K562 (cell line): Measurements from ENCODE around the gene DCAF10. TPM values are rescaled to one million over a fixed set of nuclear protein-coding genes. Genes with fewer than 3 reads are reported as not detected.
A peak's percentile ranks its signal among the peaks of the same experiment; 100 is the strongest.

Experiments
- FOXP1 ChIP-seq: sonication (generic); formaldehyde crosslinking; IDR thresholded peaks from 2 replicates; pipeline ENCODE4 v1.8.0; 2022; ENCODE audit warnings: mild to moderate bottlenecking, missing genetic modification reagents
- HNRNPLL ChIP-seq: fragments of 200-400 bp; formaldehyde crosslinking; IDR thresholded peaks from 2 replicates; pipeline ENCODE4 v1.6.1; 2017; ENCODE audit warnings: low read length, low read depth, mild to moderate bottlenecking; ENCODE audit not compliant: poor library complexity, severe bottlenecking
- MTF1 ChIP-seq: fragments of 250-450 bp; sonication (Bioruptor Pico); IDR thresholded peaks from 2 replicates; pipeline ENCODE4 v1.9.0; 2021; ENCODE audit warnings: moderate library complexity, mild to moderate bottlenecking, inconsistent platforms, borderline replicate concordance
- RHOXF2B ChIP-seq: fragments of 250-450 bp; sonication (Bioruptor Pico); conservative IDR thresholded peaks from 2 replicates; pipeline ENCODE4 v1.5.1; 2021
- TAF9B ChIP-seq: fragments of 450-650 bp; IDR thresholded peaks from 2 replicates; pipeline ENCODE4 v1.6.1; 2018; ENCODE audit warnings: mild to moderate bottlenecking; ENCODE audit not compliant: partially characterized antibody
- TGIF2 ChIP-seq: sonication (generic); formaldehyde crosslinking; IDR thresholded peaks from 2 replicates; pipeline ENCODE4 v1.8.1; 2022; ENCODE audit warnings: mild to moderate bottlenecking, missing genetic modification reagents, moderate library complexity
- ZBTB40 ChIP-seq, 2 experiments: fragments of 450-650 bp in 1 of 2; sonication (generic) in 1 of 2; formaldehyde crosslinking in 1 of 2; IDR thresholded peaks; 2 replicates each; pipeline versions ENCODE4 v1.7.1 to v1.9.0; 2016 to 2022; ENCODE audit warnings: inconsistent platforms in 1 of 2, mild to moderate bottlenecking in 1 of 2, missing genetic modification reagents in 1 of 2
- ZFP91 ChIP-seq: sonication (generic); formaldehyde crosslinking; IDR thresholded peaks from 2 replicates; pipeline ENCODE4 v1.8.0; 2022; ENCODE audit warnings: mild to moderate bottlenecking, missing genetic modification reagents
- polyA plus RNA-seq, 8 experiments: library from polyadenylated mRNA; depleted of rRNA in 4 of 8; stranded (reverse) in 5 of 8; unstranded in 3 of 8; fragments of >200 nt; fragmentation: Nextera tagmentation in 2 of 8; fragmentation: Illumina TruSeq in 1 of 8; extraction: Ambion mirVana in 2 of 8; extraction: Trizol in 1 of 8; gene quantifications; 2 replicates each; pipeline versions ENCODE4 v1.2.1 to v1.2.3, GENCODE V29; 2011 to 2014; ENCODE audit warnings: inconsistent platforms in 1 of 8, missing spikeins in 1 of 8
- total RNA-seq, 7 experiments: library from RNA; depleted of rRNA in 6 of 7; stranded (reverse); fragments of >200 nt in 6 of 7; fragmentation: Illumina TruSeq in 2 of 7; extraction: Trizol in 2 of 7; gene quantifications; 2 replicates each; pipeline versions ENCODE4 v1.2.1 to v1.2.3, GENCODE V29; 2011 to 2021; ENCODE audit warnings: low replicate concordance in 1 of 7
- TF ChIP-seq, protein P1 (sequence below), 2 experiments: IDR thresholded peaks in 1 of 2; conservative IDR thresholded peaks in 1 of 2; 2 replicates each; pipeline ENCODE4 v1.6.1; 2016; ENCODE audit warnings: low read depth in 2 of 2, mild to moderate bottlenecking in 1 of 2, missing compliant biosample characterization in 1 of 2, missing genetic modification characterization in 1 of 2, moderate library complexity in 1 of 2

DCAF10 gene
- total and polyA plus RNA-seq, 9 of the 15 experiments (the other 6 are each of a cell fraction or from before 2014, with no cell fraction given), result 6.8 to 40.1 (median 16.9) TPM

- TF ChIP-seq, protein P1, sequence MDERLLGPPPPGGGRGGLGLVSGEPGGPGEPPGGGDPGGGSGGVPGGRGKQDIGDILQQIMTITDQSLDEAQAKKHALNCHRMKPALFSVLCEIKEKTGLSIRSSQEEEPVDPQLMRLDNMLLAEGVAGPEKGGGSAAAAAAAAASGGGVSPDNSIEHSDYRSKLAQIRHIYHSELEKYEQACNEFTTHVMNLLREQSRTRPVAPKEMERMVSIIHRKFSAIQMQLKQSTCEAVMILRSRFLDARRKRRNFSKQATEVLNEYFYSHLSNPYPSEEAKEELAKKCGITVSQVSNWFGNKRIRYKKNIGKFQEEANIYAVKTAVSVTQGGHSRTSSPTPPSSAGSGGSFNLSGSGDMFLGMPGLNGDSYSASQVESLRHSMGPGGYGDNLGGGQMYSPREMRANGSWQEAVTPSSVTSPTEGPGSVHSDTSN (CRISPR knock-in tag; IDR thresholded peaks at IDR 0.05; ENCODE audit: low read depth), result no peak
- TF ChIP-seq, protein P1 (tag; conservative IDR thresholded peaks at IDR 0.05; ENCODE audit: low read depth), result no peak
- TF ChIP-seq HNRNPLL (no peak), ZFP91 (CRISPR knock-in tag) (no peak; the same call in none of the 2 replicates), TAF9B (no peak), RHOXF2B (CRISPR knock-in tag) (no peak), FOXP1 (CRISPR knock-in tag) (no peak), ZBTB40 (IDR thresholded peaks at IDR 0.05) (0 out of 2 replicates have a peak, but pooled peaks have one; percentile 16), ZBTB40 (CRISPR knock-in tag; IDR thresholded peaks at IDR 0.05) (no peak), TGIF2 (CRISPR knock-in tag) (no peak), MTF1 (CRISPR knock-in tag) (no peak)
These were observed 102.4 kb downstream of the DCAF10 start (continued) for GRCh38 chr9:37902796-37903646.
